COLO829 (cell line): ENCODE measurements around the gene ANO1.
"Not testable (repeated sequence)": the region's sequence is repeated elsewhere in the genome, so short reads cannot be mapped to it uniquely, and the experiment has no call there.

Experiments used
- DNase-seq: peaks from one replicate; pipeline ENCODE4 v3.0.0; 2012; ENCODE audit warnings: low spot score

Gene ANO1

GRCh38 chr11:70210051-70210501 is 132.0 kb downstream of the ANO1 start:
- no peak for DNase-seq

GRCh38 chr11:70210530-70210929 is 132.4 kb downstream of the ANO1 start:
- no peak for DNase-seq

DNA sequence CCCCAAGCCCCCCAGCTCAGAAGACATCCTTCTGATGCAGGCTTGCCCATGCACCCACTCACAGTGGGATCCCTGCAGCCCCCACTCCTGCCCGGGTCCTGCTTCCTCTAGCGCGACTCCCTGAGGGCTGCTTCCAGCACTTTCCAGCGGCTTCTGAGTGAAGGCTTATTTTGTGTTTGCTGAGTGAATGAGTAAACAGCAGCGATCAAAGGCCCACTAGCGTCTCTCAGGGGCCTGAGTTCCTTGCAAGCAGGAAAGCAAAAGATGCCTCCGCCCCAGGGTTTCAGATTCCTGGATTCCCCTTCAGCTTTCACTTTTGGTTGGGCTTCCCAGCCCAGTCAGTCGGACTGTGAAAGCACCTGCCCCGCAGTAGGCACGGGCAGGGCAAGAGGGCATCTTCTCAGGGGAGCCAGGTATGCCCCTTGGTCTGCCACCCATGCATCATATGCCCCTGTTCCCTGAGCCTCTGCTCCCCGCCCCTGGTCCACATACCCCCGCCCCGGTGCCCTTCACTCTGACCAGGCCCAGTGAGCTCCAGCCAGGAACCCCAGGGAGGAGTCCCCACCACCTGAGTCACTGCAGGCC is 134.2 kb downstream of the ANO1 start:
- no peak for DNase-seq

GRCh38 chr11:70217388-70217787 is 139.3 kb downstream of the ANO1 start:
- not testable (repeated sequence) for DNase-seq

DNA sequence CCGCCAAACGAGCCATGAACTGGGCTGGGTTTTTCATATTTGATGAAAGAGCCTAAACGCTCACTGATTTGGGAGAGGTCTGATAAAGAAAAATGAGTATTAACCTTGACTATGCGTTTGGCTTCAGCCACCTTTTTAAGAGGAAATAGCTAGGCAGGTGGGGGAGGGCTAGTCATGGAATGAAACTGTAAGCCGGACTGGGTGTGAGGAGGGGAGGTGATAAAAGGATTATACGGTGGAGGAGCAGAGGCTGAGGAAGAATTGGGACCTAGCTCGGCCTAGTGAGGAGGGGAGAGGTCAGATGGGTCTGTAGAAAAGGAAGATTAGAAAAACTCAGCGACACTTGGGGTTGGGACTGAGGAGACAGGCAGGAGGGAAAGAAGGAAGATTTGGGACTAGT is 140.0 kb downstream of the ANO1 start:
- DNase-seq, result not testable (repeated sequence)

DNA sequence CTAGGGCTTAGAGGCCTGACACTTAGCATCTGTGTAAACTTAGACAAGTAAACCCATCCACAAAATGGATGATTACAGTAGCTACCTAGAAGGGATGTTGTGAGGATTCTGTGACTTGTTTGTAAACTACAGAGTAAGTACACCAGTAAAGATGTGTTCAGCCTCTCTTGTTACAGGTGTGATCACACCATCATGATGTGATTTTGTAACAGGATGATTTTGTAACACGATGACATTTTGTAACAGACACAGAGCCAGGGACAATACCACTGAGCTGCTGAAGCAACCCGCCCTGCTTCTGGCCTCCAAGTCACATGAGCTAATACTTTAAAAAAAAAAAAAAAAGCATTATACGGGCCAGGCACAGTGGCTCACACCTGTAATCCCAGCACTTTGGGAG is 142.0 kb downstream of the ANO1 start:
- DNase-seq, result no peak

GRCh38 chr11:70220920-70221319 is 142.8 kb downstream of the ANO1 start:
- no peak for DNase-seq

DNA sequence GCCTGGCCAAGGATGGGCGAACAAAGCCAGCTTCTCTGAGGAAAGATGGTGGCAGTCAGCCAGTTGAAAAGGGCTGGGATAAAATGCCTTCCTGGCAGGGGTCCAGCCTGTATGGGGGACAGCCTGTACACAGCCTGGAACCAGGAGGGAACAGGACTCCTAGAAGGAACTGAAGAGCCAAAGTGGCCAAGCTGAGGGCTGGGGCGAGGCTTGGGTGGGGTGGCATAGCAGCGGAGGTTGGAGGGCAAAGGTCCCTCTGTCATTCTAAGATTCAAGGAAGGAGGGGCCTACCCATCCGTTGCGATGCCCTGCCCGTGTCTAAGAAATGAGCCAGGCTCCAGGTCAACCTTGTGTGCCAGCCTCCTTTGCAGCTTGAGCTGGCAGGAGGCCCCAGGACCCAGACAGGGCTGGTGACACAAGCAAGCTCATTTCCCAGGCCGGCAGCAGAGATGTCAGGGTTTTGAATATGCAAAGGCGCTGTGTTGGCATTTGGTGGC is 147.6 kb downstream of the ANO1 start:
- DNase-seq, result no peak

DNA sequence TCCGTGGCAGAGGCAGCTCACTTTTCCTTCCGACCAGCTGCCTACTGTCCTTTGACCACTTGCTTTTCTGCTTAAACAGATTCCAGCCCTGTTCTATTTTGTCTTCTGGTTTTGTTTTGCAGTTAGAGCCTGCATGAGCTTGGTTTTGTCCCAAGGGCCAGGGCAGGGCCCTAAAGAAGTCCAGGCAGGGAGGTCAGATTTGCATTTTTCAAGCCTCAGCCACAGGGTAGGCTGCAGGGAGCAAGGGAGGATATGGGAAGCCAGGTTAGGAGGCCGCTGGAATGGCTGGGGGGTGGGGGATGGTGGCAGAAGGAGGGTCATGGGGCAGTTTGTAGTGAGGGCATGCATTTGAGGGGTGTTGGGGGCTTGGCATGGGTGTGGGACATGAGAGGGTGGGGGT is 148.1 kb downstream of the ANO1 start:
- DNase-seq, result no peak

DNA sequence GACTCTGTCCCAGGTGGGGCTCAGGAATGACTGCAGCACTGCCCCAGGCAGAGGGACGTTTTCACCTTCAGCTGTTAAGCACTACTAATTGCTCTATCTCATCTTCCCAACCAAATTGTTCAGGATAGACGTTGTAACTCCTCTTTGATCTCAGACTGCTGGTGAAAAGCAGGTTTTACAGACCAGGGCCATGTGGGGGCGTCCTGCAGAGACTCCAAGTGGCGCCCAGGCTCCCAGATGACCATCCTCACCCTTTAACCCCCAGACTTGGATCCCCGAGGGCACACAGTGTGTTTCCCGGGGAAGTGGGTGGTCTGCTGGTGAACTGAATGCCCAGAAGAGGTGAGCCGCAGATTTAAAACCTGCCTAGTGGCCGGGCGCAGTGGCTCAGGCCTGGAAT is 148.8 kb downstream of the ANO1 start:
- no peak for DNase-seq

DNA sequence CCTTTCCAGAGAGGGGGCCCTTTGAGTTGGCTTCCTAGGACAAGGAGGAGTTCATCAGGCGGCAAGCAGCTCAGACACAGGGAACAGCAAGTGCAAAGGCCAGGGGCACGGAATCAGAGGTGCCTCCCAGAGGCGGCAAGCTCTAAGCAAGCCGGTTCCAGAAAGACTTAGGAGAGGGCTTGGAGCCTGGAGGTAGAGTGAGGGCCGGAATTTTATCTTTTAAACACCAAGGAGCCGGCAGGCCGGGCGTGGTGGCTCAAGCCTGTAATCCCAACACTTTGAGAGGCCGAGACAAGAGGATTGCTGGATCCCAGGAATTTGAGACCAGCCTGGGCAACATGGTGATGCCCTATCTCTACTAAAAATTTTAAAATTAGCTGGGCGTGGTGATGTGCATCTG is 151.6 kb downstream of the ANO1 start:
- DNase-seq, result no peak

DNA sequence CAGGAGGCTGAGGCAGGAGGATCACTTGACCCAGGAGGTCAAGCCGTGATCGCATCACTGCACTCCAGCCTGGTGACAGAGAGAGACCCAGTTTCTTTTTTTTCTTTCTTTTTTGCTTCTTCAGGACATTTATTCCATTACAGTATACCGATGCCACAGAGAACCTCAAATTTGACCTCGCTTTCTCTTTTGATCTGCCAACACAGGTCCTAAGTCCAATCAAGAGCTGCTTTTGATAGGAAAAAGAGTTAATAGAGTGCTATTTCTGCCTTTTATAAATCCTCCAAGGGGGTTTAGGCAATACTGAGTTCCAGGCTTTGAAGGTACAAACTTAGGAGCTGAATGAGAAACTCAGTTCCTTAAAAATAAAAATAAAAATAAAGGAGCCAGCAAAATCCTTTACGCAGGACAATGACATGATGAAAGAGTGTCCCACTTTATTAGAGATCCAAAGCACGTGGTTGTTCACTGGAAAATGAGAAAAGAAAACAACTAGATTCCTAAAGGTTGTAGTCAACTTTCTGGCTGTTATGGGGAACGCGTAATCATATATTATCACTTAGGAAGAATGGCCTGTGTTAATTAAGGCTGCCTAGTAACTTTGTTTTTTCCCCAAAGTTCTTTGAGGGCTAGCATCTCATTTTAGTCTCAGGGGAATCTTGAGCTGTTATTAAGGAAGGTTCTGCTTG is 152.2 kb downstream of the ANO1 start:
- DNase-seq, result no peak

DNA sequence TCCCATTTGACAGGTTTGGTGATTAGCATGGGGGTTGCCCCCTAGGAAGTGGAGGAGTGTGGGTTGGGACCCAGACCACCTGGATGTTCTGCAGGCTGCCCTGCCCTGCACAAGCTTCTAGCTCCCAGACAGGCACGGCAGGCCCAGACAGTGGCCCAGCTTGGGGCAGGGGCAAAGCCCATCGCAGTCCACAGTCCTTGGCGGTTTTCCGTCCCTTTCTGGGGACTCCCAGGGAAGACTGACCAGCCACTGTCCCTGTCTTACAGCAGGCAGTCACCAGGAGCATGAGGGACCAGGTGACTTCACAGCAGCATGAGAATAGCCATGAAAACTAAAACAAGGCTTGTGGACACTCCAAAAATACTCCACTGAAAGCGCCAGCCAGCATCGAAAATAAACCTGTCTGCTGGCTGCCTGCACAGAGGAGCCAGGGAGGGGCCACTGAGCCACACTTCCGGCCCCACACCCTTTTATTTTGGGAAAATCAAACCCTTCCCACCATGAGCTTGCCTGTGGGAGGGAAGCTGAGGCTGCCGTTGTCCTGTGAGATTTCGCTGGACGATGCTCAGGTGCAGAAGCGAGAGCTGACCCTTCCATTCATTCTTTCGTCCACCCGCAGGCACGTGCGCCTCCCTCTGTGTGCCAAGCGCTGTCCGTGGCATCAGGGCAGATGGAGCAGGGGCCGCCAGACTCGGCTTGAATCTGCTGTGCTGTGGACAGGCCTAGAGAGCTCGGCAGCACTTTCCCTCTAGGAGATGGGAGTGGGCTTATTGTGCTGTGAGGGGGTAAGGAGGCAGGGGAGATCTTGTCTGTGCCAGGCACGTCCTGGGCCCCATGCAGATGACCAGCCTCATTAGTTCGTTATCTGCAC is 153.0 kb downstream of the ANO1 start:
- DNase-seq, result no peak

GRCh38 chr11:70233034-70233433 is 154.9 kb downstream of the ANO1 start:
- no peak for DNase-seq

- peak; percentile 87 for DNase-seq
Observed at GRCh38 chr11:70233511-70233934, 155.4 kb downstream of the ANO1 start.

DNA sequence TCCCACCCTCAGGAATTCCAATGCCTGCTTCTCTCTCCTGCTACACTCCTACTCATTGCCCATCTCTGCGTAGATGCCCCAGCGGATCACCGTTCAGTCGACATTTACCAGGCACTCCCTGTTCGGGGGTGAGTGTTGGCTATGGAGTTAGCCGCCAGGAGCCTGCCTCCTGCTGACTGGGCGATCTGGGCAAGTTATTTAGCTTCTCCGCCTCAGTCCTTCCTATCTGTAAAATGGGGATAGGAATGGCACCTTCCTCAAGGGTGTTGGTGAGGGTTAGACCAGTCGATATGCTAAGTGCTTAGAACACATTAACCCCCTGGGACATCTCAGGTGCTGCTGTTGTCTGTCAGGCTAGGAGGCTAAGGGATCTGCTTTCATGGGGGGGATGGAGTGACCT is 155.8 kb downstream of the ANO1 start:
- DNase-seq, result no peak
